Thyroid gland (tissue), 4 donors: ENCODE data around the gene DFFB.

Source experiments
- POLR2A ChIP-seq, 2 donors: fragments of 450-650 bp; IDR thresholded peaks; one replicate each; pipeline ENCODE4 v1.6.1; 2017; ENCODE audit warnings: antibody characterized with exemption in 2 of 2, mild to moderate bottlenecking in 2 of 2, moderate library complexity in 1 of 2
- TF ChIP-seq, protein P1 (sequence below), 6 experiments: fragments of 200-600 bp in 3 of 6; fragments of 450-650 bp in 3 of 6; sonication (generic) in 3 of 6; IDR thresholded peaks; one replicate each; pipeline ENCODE4 v1.5.1; 2016 to 2019; ENCODE audit warnings: antibody characterized with exemption in 6 of 6, mild to moderate bottlenecking in 2 of 6, inconsistent platforms in 1 of 6, moderate library complexity in 1 of 6

DNA sequence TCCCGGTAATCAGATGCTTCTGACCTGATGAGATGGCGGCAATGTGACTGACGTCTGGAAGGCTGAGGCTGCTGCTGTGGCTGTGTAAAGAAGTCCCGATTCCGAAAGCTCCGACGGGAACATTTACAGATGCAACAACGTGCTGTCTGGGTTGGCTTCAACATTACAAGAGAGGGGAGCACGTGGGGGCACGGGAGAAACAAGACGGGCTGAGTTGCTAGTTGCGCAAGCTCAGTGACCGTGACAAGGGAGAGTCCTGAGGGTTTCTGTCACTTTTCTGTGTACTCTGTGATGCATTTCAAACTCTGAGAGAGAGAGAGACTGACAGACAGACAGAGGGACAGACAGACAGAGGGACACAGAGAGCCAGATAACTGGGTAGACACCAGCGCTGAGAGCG is 35.4 kb upstream of the DFFB start:
- TF ChIP-seq, protein P1, sequence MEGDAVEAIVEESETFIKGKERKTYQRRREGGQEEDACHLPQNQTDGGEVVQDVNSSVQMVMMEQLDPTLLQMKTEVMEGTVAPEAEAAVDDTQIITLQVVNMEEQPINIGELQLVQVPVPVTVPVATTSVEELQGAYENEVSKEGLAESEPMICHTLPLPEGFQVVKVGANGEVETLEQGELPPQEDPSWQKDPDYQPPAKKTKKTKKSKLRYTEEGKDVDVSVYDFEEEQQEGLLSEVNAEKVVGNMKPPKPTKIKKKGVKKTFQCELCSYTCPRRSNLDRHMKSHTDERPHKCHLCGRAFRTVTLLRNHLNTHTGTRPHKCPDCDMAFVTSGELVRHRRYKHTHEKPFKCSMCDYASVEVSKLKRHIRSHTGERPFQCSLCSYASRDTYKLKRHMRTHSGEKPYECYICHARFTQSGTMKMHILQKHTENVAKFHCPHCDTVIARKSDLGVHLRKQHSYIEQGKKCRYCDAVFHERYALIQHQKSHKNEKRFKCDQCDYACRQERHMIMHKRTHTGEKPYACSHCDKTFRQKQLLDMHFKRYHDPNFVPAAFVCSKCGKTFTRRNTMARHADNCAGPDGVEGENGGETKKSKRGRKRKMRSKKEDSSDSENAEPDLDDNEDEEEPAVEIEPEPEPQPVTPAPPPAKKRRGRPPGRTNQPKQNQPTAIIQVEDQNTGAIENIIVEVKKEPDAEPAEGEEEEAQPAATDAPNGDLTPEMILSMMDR (IDR thresholded peaks at IDR 0.05): no peak
- no peak for TF ChIP-seq POLR2A (IDR thresholded peaks at IDR 0.05)
